HepG2 (cell line): ENCODE data around the gene KCTD19. TPM values are rescaled to one million over a fixed set of nuclear protein-coding genes. Genes with fewer than 3 reads are reported as not detected.

ENCODE experiments used
- ASH2L ChIP-seq: fragments of 300-600, 200-600 bp; sonication (generic); IDR thresholded peaks from 2 replicates; pipeline ENCODE4 v1.7.0; 2017; ENCODE audit warnings: low read depth, mild to moderate bottlenecking, moderate library complexity, mixed read lengths, low read length; ENCODE audit not compliant: insufficient read length
- HNRNPLL ChIP-seq: fragments of 200-400 bp; formaldehyde crosslinking; IDR thresholded peaks from 2 replicates; pipeline ENCODE4 v1.6.1; 2017; ENCODE audit warnings: mild to moderate bottlenecking, low read depth, low read length; ENCODE audit not compliant: poor library complexity, severe bottlenecking
- JDP2 ChIP-seq: sonication (generic); formaldehyde crosslinking; IDR thresholded peaks from 2 replicates; pipeline ENCODE4 v1.8.1; 2022; ENCODE audit warnings: missing genetic modification reagents, borderline replicate concordance
- MIER2 ChIP-seq: IDR thresholded peaks from 2 replicates; pipeline ENCODE4 v1.6.1; 2016; ENCODE audit warnings: missing biosample characterization, missing genetic modification reagents
- MTF2 ChIP-seq: sonication (generic); formaldehyde crosslinking; IDR thresholded peaks from 2 replicates; pipeline ENCODE4 v1.5.0; 2020; ENCODE audit warnings: missing genetic modification reagents, borderline replicate concordance
- NCOA2 ChIP-seq: sonication (generic); formaldehyde crosslinking; IDR thresholded peaks from 2 replicates; pipeline ENCODE4 v1.8.0; 2022; ENCODE audit warnings: inconsistent platforms
- SPEN ChIP-seq: sonication (generic); formaldehyde crosslinking; IDR thresholded peaks from 2 replicates; pipeline ENCODE4 v1.5.1; 2020; ENCODE audit warnings: low read depth, mild to moderate bottlenecking, missing genetic modification reagents
- SRY ChIP-seq: sonication (generic); formaldehyde crosslinking; IDR thresholded peaks from 2 replicates; pipeline ENCODE4 v1.8.0; 2022; ENCODE audit warnings: mild to moderate bottlenecking, missing genetic modification reagents
- TCF7 ChIP-seq: sonication (generic); IDR thresholded peaks from 2 replicates; pipeline ENCODE4 v1.6.1; 2016; ENCODE audit warnings: antibody characterized with exemption, low read depth
- ZNF282 ChIP-seq: fragments of 450-650 bp; IDR thresholded peaks from 2 replicates; pipeline ENCODE4 v1.6.1; 2018; ENCODE audit not compliant: partially characterized antibody
- ZNF781 ChIP-seq: sonication (generic); formaldehyde crosslinking; IDR thresholded peaks from 2 replicates; pipeline ENCODE4 v1.5.1; 2020; ENCODE audit warnings: borderline replicate concordance, mild to moderate bottlenecking, missing genetic modification reagents; ENCODE audit errors: not compliant biosample characterization
- ZNF891 ChIP-seq: sonication (generic); formaldehyde crosslinking; IDR thresholded peaks from 2 replicates; pipeline ENCODE4 v1.5.0; 2020; ENCODE audit warnings: mild to moderate bottlenecking, missing genetic modification reagents
- ZSCAN9 ChIP-seq: IDR thresholded peaks from 2 replicates; pipeline ENCODE4 v1.6.1; 2016; ENCODE audit warnings: borderline replicate concordance
- polyA plus RNA-seq, 8 experiments: library from polyadenylated mRNA; depleted of rRNA in 3 of 8; stranded (reverse) in 7 of 8; unstranded in 1 of 8; fragments of >200 nt; fragmentation: Illumina TruSeq in 4 of 8; extraction: Trizol in 4 of 8; gene quantifications; 2 replicates each; pipeline versions ENCODE4 v1.2.1 to v1.2.3, GENCODE V29; 2011 to 2016; ENCODE audit warnings: low read depth in 4 of 8, missing spikeins in 1 of 8, mixed read lengths in 1 of 8; ENCODE audit not compliant: insufficient read depth in 1 of 8
- total RNA-seq, 5 experiments: library from RNA; depleted of rRNA; stranded (reverse); fragments of >200 nt; fragmentation: Illumina TruSeq; extraction: Trizol; gene quantifications; 2 replicates each; pipeline ENCODE4 v1.2.3, GENCODE V29; 2016; ENCODE audit warnings: low read depth in 1 of 5
- TF ChIP-seq, protein P1 (sequence below): sonication (generic); formaldehyde crosslinking; IDR thresholded peaks from 2 replicates; pipeline ENCODE4 v1.5.1; 2020; ENCODE audit warnings: mild to moderate bottlenecking, moderate library complexity, missing genetic modification reagents
- TF ChIP-seq, protein P2 (sequence below), 2 experiments: fragments of 450-650 bp in 1 of 2; sonication (generic) in 1 of 2; formaldehyde crosslinking in 1 of 2; IDR thresholded peaks; 2 replicates each; pipeline versions ENCODE4 v1.6.1 to v1.8.0; 2016 to 2022; ENCODE audit warnings: antibody characterized with exemption in 1 of 2, mild to moderate bottlenecking in 1 of 2, missing genetic modification reagents in 1 of 2
- TF ChIP-seq, protein P3 (sequence below): sonication (generic); formaldehyde crosslinking; IDR thresholded peaks from 2 replicates; pipeline ENCODE4 v1.4.0; 2020; ENCODE audit warnings: missing genetic modification reagents

KCTD19 gene
- total and polyA plus RNA-seq, 2 of the 13 experiments (the other 11 are each of a cell fraction or from before 2014, with no cell fraction given), result not detected

DNA sequence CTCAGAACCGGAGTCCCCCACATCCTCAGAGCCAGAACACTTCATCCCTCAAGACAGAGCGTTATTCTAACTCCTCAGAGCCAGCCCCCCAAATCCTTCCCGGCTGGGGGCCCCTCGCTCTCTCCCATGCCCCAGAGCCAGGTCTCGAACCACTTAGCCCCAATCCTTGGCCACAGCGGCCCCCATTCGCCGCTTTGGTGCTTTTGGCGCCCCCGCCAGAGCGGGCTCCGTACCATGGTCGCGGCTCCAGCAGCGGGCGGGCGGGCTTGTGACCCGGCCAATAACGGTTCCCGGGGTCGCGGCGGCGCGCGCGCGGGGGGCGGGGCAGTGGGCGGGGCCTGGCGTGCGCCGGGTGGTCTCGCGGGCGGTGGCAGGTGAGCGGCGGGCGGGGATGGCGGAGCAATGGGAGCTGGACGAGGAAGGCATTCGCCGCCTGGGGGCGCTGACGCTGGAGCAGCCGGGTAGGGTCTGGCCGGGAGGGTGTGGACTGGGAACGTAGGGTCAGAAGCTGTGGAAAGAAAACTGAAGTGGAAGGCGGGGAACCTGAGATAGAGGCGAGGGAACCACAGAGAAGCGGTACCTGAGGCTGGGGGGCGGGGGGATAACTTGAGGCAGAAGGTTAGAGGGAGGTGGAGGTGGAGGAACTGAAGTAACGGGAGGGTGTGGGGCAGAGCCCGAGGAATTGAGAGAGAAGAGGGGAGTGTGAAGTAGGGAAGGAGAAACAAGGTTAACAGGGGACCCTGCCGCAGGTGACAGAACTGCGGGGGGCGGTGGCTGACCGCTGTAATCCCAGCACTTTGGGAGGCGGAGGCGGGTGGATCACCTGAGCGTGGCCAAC lies at the start of gene KCTD19, which contains the start of gene LRRC36 (continued):
- TF ChIP-seq, protein P1, sequence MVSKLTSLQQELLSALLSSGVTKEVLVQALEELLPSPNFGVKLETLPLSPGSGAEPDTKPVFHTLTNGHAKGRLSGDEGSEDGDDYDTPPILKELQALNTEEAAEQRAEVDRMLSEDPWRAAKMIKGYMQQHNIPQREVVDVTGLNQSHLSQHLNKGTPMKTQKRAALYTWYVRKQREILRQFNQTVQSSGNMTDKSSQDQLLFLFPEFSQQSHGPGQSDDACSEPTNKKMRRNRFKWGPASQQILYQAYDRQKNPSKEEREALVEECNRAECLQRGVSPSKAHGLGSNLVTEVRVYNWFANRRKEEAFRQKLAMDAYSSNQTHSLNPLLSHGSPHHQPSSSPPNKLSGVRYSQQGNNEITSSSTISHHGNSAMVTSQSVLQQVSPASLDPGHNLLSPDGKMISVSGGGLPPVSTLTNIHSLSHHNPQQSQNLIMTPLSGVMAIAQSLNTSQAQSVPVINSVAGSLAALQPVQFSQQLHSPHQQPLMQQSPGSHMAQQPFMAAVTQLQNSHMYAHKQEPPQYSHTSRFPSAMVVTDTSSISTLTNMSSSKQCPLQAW (CRISPR knock-in tag), result no peak
- no peak for TF ChIP-seq ZNF282
- no peak for TF ChIP-seq MIER2 (CRISPR knock-in tag)
- TF ChIP-seq JDP2 (CRISPR knock-in tag), result no peak
- no peak for TF ChIP-seq ASH2L
- TF ChIP-seq ZNF781, result no peak
- TF ChIP-seq, protein P2, sequence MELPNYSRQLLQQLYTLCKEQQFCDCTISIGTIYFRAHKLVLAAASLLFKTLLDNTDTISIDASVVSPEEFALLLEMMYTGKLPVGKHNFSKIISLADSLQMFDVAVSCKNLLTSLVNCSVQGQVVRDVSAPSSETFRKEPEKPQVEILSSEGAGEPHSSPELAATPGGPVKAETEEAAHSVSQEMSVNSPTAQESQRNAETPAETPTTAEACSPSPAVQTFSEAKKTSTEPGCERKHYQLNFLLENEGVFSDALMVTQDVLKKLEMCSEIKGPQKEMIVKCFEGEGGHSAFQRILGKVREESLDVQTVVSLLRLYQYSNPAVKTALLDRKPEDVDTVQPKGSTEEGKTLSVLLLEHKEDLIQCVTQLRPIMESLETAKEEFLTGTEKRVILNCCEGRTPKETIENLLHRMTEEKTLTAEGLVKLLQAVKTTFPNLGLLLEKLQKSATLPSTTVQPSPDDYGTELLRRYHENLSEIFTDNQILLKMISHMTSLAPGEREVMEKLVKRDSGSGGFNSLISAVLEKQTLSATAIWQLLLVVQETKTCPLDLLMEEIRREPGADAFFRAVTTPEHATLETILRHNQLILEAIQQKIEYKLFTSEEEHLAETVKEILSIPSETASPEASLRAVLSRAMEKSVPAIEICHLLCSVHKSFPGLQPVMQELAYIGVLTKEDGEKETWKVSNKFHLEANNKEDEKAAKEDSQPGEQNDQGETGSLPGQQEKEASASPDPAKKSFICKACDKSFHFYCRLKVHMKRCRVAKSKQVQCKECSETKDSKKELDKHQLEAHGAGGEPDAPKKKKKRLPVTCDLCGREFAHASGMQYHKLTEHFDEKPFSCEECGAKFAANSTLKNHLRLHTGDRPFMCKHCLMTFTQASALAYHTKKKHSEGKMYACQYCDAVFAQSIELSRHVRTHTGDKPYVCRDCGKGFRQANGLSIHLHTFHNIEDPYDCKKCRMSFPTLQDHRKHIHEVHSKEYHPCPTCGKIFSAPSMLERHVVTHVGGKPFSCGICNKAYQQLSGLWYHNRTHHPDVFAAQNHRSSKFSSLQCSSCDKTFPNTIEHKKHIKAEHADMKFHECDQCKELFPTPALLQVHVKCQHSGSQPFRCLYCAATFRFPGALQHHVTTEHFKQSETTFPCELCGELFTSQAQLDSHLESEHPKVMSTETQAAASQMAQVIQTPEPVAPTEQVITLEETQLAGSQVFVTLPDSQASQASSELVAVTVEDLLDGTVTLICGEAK (IDR thresholded peaks at IDR 0.05), result no peak
- TF ChIP-seq, protein P2 (CRISPR knock-in tag; IDR thresholded peaks at IDR 0.05), result no peak
- peak; percentile 16; the same call in 1 of the 2 replicates for TF ChIP-seq SPEN (CRISPR knock-in tag)
- TF ChIP-seq SRY (CRISPR knock-in tag), result no peak
- no peak for TF ChIP-seq MTF2 (CRISPR knock-in tag)
- TF ChIP-seq NCOA2, result no peak
- TF ChIP-seq, protein P3, sequence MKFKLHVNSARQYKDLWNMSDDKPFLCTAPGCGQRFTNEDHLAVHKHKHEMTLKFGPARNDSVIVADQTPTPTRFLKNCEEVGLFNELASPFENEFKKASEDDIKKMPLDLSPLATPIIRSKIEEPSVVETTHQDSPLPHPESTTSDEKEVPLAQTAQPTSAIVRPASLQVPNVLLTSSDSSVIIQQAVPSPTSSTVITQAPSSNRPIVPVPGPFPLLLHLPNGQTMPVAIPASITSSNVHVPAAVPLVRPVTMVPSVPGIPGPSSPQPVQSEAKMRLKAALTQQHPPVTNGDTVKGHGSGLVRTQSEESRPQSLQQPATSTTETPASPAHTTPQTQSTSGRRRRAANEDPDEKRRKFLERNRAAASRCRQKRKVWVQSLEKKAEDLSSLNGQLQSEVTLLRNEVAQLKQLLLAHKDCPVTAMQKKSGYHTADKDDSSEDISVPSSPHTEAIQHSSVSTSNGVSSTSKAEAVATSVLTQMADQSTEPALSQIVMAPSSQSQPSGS, result no peak
- TF ChIP-seq HNRNPLL, result peak; percentile 47
- TF ChIP-seq ZSCAN9 (CRISPR knock-in tag), result no peak
- TF ChIP-seq ZNF891 (CRISPR knock-in tag), result no peak
- TF ChIP-seq TCF7, result no peak
